8988T (cell line): Measurements from ENCODE around the gene HNRNPM.
"Not testable (repeated sequence)": the region's sequence is repeated elsewhere in the genome, so short reads cannot be mapped to it uniquely, and the experiment has no call there.

Experiments used
- DNase-seq: peaks from one replicate; pipeline ENCODE4 v3.0.0; 2011

Gene HNRNPM

GRCh38 chr19:8429044-8429443 lies 15.7 kb upstream of the HNRNPM start:
- no peak for DNase-seq

- DNase-seq, result no peak
Measured at GRCh38 chr19:8429826-8430225, 14.9 kb upstream of the HNRNPM start.

- no peak for DNase-seq
Measured at GRCh38 chr19:8430650-8431049, 14.1 kb upstream of the HNRNPM start.

GRCh38 chr19:8438236-8438635 lies 6.5 kb upstream of the HNRNPM start:
- no peak for DNase-seq

GRCh38 chr19:8441725-8442544 lies 2.8 kb upstream of the HNRNPM start:
- DNase-seq, result no peak

GRCh38 chr19:8444140-8444676 lies 567 bp upstream of the HNRNPM start:
- not testable (repeated sequence) for DNase-seq

- DNase-seq, result no peak
Measured at GRCh38 chr19:8445488-8446001, 770 bp downstream of the HNRNPM start.

GRCh38 chr19:8446061-8446709 lies 1.4 kb downstream of the HNRNPM start:
- DNase-seq, result no peak

GRCh38 chr19:8449830-8450229 lies 5.1 kb downstream of the HNRNPM start:
- DNase-seq, result no peak

- DNase-seq, result no peak
Measured at GRCh38 chr19:8451377-8451776, 6.6 kb downstream of the HNRNPM start.

- no peak for DNase-seq
Measured at GRCh38 chr19:8451885-8452284, 7.1 kb downstream of the HNRNPM start.

GRCh38 chr19:8452446-8453123 lies 7.8 kb downstream of the HNRNPM start:
- no peak for DNase-seq

- DNase-seq, result no peak
Measured at GRCh38 chr19:8453616-8454015, 8.8 kb downstream of the HNRNPM start.

- DNase-seq, result no peak
Measured at GRCh38 chr19:8454218-8454617, 9.4 kb downstream of the HNRNPM start.

- DNase-seq, result no peak
Measured at GRCh38 chr19:8455018-8455417, 10.2 kb downstream of the HNRNPM start.

GRCh38 chr19:8456064-8456463 lies 11.3 kb downstream of the HNRNPM start:
- DNase-seq, result no peak

GRCh38 chr19:8457209-8457608 lies 12.4 kb downstream of the HNRNPM start:
- DNase-seq, result no peak

GRCh38 chr19:8457827-8458226 lies 13.1 kb downstream of the HNRNPM start:
- no peak for DNase-seq

GRCh38 chr19:8458380-8458779 lies 13.6 kb downstream of the HNRNPM start:
- DNase-seq, result no peak

GRCh38 chr19:8459095-8459494 lies 14.3 kb downstream of the HNRNPM start:
- DNase-seq, result no peak

- DNase-seq, result no peak
Measured at GRCh38 chr19:8459520-8460270, 14.9 kb downstream of the HNRNPM start.

- no peak for DNase-seq
Measured at GRCh38 chr19:8460516-8461298, 15.9 kb downstream of the HNRNPM start.
